ENCODE measurements around the gene GALNT7.

DNA sequence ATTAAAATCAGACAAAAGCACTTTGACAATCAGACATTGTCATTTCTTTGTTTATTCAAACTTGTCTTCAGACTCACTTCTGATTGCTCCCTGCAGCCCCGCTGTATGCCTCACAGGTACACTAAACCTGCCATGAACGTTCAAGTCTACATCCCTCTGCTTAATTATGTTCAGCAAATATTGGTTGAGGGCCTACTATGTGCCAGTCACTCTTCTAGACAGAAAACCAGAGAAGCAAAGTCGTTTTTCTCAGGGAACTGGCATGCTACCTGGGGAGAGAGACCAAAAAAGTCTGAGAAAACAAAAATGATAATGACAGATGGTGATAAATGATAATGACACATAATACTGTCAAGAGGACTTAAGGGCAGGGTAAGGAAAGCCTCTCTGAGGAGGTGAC, 146.1 kb downstream of the GALNT7 start:
- no peak for TF ChIP-seq TAF1 (IDR thresholded peaks at IDR 0.05; ENCODE audit: low read depth)
- no peak for TF ChIP-seq CTCF (IDR thresholded peaks at IDR 0.05; ENCODE audit: poor library complexity, severe bottlenecking)
- TF ChIP-seq, protein P1, sequence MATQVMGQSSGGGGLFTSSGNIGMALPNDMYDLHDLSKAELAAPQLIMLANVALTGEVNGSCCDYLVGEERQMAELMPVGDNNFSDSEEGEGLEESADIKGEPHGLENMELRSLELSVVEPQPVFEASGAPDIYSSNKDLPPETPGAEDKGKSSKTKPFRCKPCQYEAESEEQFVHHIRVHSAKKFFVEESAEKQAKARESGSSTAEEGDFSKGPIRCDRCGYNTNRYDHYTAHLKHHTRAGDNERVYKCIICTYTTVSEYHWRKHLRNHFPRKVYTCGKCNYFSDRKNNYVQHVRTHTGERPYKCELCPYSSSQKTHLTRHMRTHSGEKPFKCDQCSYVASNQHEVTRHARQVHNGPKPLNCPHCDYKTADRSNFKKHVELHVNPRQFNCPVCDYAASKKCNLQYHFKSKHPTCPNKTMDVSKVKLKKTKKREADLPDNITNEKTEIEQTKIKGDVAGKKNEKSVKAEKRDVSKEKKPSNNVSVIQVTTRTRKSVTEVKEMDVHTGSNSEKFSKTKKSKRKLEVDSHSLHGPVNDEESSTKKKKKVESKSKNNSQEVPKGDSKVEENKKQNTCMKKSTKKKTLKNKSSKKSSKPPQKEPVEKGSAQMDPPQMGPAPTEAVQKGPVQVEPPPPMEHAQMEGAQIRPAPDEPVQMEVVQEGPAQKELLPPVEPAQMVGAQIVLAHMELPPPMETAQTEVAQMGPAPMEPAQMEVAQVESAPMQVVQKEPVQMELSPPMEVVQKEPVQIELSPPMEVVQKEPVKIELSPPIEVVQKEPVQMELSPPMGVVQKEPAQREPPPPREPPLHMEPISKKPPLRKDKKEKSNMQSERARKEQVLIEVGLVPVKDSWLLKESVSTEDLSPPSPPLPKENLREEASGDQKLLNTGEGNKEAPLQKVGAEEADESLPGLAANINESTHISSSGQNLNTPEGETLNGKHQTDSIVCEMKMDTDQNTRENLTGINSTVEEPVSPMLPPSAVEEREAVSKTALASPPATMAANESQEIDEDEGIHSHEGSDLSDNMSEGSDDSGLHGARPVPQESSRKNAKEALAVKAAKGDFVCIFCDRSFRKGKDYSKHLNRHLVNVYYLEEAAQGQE (IDR thresholded peaks at IDR 0.05; ENCODE audit: borderline replicate concordance): no peak
- TF ChIP-seq EZH2 (IDR thresholded peaks at IDR 0.05; ENCODE audit: borderline replicate concordance, insufficient read depth, low read length, poor library complexity, severe bottlenecking): no peak
- TF ChIP-seq POLR2AphosphoS5 (IDR thresholded peaks at IDR 0.05): no peak
- TF ChIP-seq EP300 (conservative IDR thresholded peaks at IDR 0.05; ENCODE audit: poor library complexity, severe bottlenecking): no peak

Measured in neural cell (in vitro differentiated cells).